GM23248 (cell line): ENCODE data around the gene TTLL4. TPM values are rescaled to one million over a fixed set of nuclear protein-coding genes. Genes with fewer than 3 reads are reported as not detected.

ENCODE experiments used
- DNase-seq: peaks from one replicate; pipeline ENCODE4 v3.0.0-alpha.2; 2015
- H2AFZ ChIP-seq: fragments of 200-600 bp; sonication (generic); 2 replicates; pipeline ENCODE4 v1.6.1; 2016; ENCODE audit warnings: antibody characterized with exemption
- H3F3A ChIP-seq: fragments of 200-600 bp; sonication (generic); 2 replicates; pipeline ENCODE4 v1.6.1; 2016; ENCODE audit warnings: mild to moderate bottlenecking, antibody characterized with exemption, mixed run types; ENCODE audit not compliant: insufficient read depth
- H3K27ac ChIP-seq: fragments of 200-600 bp; sonication (generic); 2 replicates; pipeline ENCODE4 v1.5.1; 2016; ENCODE audit warnings: mild to moderate bottlenecking
- H3K27me3 ChIP-seq: fragments of 200-600 bp; sonication (generic); replicated peaks from 2 replicates; pipeline ENCODE4 v1.6.1; 2016; ENCODE audit warnings: mild to moderate bottlenecking; ENCODE audit not compliant: insufficient read depth
- H3K36me3 ChIP-seq: fragments of 200-600 bp; sonication (generic); 2 replicates; pipeline ENCODE4 v1.6.1; 2016; ENCODE audit warnings: low read depth, mild to moderate bottlenecking
- H3K4me1 ChIP-seq: fragments of 200-600 bp; sonication (generic); 2 replicates; pipeline ENCODE4 v1.6.1; 2016; ENCODE audit warnings: mild to moderate bottlenecking; ENCODE audit not compliant: insufficient read depth
- H3K4me2 ChIP-seq: fragments of 200-600 bp; sonication (generic); one replicate; pipeline ENCODE4 v1.6.1; 2016; ENCODE audit warnings: mild to moderate bottlenecking; ENCODE audit not compliant: unreplicated experiment
- H3K4me3 ChIP-seq: fragments of 200-600 bp; sonication (generic); 2 replicates; pipeline ENCODE4 v1.5.1; 2016; ENCODE audit warnings: mild to moderate bottlenecking
- H3K79me2 ChIP-seq: fragments of 200-600 bp; sonication (generic); 2 replicates; pipeline ENCODE4 v1.6.1; 2016; ENCODE audit warnings: mild to moderate bottlenecking; ENCODE audit not compliant: insufficient read depth
- H3K9ac ChIP-seq: fragments of 200-600 bp; sonication (generic); 2 replicates; pipeline ENCODE4 v1.6.1; 2016; ENCODE audit warnings: mild to moderate bottlenecking
- H3K9me2 ChIP-seq: fragments of 200-600 bp; sonication (generic); 2 replicates; pipeline ENCODE4 v1.6.1; 2016; ENCODE audit warnings: mixed run types, mild to moderate bottlenecking, moderate library complexity; ENCODE audit not compliant: insufficient read depth
- H3K9me3 ChIP-seq: fragments of 200-600 bp; sonication (generic); one replicate; pipeline ENCODE4 v1.6.1; 2017; ENCODE audit warnings: low read depth
- H4K20me1 ChIP-seq: fragments of 200-600 bp; sonication (generic); 2 replicates; pipeline ENCODE4 v1.6.0; 2016; ENCODE audit not compliant: insufficient read depth
- EZH2 ChIP-seq: fragments of 200-600 bp; sonication (generic); IDR thresholded peaks from 2 replicates; pipeline ENCODE4 v1.6.1; 2018; ENCODE audit warnings: antibody characterized with exemption, mild to moderate bottlenecking; ENCODE audit not compliant: insufficient read depth, poor library complexity, severe bottlenecking
- EZH2phosphoT487 ChIP-seq: fragments of 200-600 bp; sonication (generic); IDR thresholded peaks from 2 replicates; pipeline ENCODE4 v1.6.1; 2018; ENCODE audit warnings: antibody characterized with exemption, moderate library complexity, mild to moderate bottlenecking, low read depth; ENCODE audit not compliant: insufficient read depth
- WGBS, 2 experiments: methylation state at CpG; one replicate each; pipeline ENCODE4 v1.1.6; 2015 to 2017; ENCODE audit warnings: low lambda C conversion rate in 2 of 2, low coverage in 1 of 2; ENCODE audit errors: missing lambda C conversion rate in 2 of 2; 5-methylcytosine and 5-hydroxymethylcytosine counted together
- in situ Hi-C: fragments of 300-500 bp; cut with MboI; formaldehyde crosslinking; loops from 2 replicates; pipeline ENCODE4 v1.15.0; 2020
- polyA plus RNA-seq: library from polyadenylated mRNA; unstranded; fragments of >200 nt; fragmentation: Nextera tagmentation; extraction: Ambion mirVana; gene quantifications from 2 replicates; pipeline ENCODE4 v1.2.1, GENCODE V29; 2016
- total RNA-seq: library from RNA; depleted of rRNA; stranded (reverse); fragments of >200 nt; shearing (Covaris generic); gene quantifications from 2 replicates; pipeline ENCODE4 v1.2.3, GENCODE V29; 2014

The TTLL4 gene
- total and polyA plus RNA-seq, 2 experiments from 2014 or later = 5.5 to 7.7 TPM

DNA sequence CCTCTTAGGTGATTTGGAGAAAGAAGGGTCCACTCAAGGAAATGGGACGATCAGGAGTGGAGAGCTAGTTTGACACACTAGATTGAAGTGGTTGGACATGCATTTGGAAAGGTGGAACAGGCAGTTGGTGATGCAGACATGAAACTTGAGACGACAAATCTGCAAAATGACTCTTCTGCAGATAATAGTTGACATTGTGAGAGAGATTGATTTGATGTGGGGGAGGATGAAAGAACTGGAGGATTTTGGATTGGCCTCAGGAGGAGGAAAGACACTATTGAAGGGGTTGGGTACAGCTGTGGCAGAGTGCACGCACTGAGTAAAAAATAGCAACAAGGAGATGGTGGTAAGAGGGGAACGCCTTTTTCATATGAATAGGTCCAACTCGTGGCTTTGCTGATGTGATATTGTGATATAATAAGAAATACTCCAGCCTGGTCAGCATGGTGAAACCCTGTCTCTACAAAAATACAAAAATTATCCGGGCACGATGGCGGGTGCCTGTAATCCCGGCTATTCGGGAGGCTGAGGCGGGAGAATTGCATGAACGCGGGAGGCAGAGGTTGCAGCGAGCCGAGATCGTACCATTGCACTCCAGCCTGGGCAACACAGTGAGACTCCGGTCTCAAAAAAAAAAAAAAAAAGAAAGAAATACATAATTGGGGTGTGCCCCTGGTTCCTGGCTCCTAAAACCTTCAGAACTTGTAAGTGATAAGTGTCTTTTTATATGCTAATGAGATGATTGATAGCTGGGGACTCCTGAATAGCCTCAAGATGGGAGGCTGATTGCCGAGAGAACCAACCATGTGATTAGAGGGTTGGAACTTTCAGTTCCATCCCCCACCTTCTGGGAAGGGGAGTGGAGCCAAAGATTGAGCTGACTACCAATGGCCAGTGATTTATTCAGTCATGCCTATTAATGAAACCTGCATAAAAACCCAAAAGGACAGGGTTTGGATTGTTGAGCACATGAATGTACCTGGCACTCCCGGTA is 9.7 kb downstream of the TTLL4 start:
- no peak for DNase-seq
- no peak overlapping the region for H3K9ac ChIP-seq
- 0 out of 2 replicates have a peak, but pooled peaks cover 11% of the 10 kb centered on the region for H3K4me1 ChIP-seq
- H3K27me3 ChIP-seq = no peaks in the 10 kb centered on the region
- no peak overlapping the region for H3K4me3 ChIP-seq
- no peak overlapping the region for H2AFZ ChIP-seq
- H3K9me3 ChIP-seq = no peaks in the 10 kb centered on the region
- H3K9me2 ChIP-seq = no peaks in the 10 kb centered on the region
- peaks cover 92% of the 10 kb centered on the region for H3K79me2 ChIP-seq
- 95 to 98% methylated on average over 19 of the region's 19 CpGs for WGBS, 2 experiments
- TF ChIP-seq EZH2phosphoT487 (no peak), EZH2 (no peak)
- H4K20me1 ChIP-seq = no peaks in the 10 kb centered on the region
- H3F3A ChIP-seq = peaks cover 5% of the 10 kb centered on the region; the same call in 1 of the 2 replicates
- no peaks in the 10 kb centered on the region for H3K36me3 ChIP-seq
- no peak overlapping the region for H3K4me2 ChIP-seq
- in situ Hi-C loops = loop anchor here (10.0 kb wide), 1 partner anchor 124 kb away; no protein-coding TSS in a partner anchor
- no peak overlapping the region for H3K27ac ChIP-seq

DNA sequence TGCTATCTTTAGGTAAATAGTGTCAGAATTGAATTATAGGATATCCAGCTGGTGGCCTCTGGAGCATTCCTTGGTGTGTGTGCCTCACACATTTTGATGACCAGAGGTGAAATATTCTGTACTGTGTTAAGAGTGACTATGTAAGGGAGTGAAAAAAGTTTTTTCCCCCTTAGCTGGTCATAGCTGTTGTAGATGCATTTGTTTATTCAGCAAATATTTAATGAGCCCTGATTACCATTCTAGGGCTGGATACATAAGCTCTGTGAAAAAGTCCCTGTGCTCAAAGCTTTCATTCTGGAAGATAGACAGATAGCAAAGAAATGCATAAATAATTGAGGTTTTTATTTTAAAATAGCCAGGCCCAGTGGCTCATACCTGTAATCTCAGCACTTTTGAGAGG is 10.9 kb downstream of the TTLL4 start:
- in situ Hi-C loops = loop anchor here (10.0 kb wide), 1 partner anchor 123 kb away; no protein-coding TSS in a partner anchor
- TF ChIP-seq EZH2phosphoT487 (no peak), EZH2 (no peak)
- no peak overlapping the region for H3K4me2 ChIP-seq

DNA sequence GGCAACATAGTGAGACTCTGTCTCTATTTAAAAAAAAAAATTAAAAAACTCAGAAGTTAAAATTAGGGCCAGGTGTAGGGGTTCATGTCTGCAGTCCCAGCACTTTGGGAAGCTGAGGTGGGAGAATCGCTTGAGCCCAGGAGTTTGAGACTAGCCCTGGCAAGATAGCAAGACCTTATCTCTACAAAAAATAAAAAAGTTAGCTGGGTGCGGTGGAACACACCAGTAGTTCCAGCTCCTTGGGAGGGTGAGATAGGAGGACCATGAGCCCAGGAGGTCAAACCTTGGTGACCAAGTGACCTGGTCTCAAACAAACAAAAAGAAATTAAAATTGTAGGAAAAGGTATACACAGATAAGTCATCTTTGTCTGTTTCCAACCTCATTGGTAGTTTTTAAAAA is 11.3 kb downstream of the TTLL4 start:
- no peaks in the 10 kb centered on the region for H3K9me2 ChIP-seq
- no peaks in the 10 kb centered on the region for H3K27me3 ChIP-seq
- 97 to 100% methylated on average over 2 of the region's 2 CpGs for WGBS, 2 experiments
- no peak for TF ChIP-seq EZH2
- TF ChIP-seq EZH2phosphoT487 = no peak
- H3K9ac ChIP-seq = no peak overlapping the region
- no peaks in the 10 kb centered on the region for H3K36me3 ChIP-seq
- peaks cover 5% of the 10 kb centered on the region; the same call in 1 of the 2 replicates for H3F3A ChIP-seq
- 0 out of 2 replicates have a peak, but pooled peaks cover 11% of the 10 kb centered on the region for H3K4me1 ChIP-seq
- H3K27ac ChIP-seq = no peak overlapping the region
- no peak overlapping the region for H3K4me3 ChIP-seq
- peaks cover 92% of the 10 kb centered on the region for H3K79me2 ChIP-seq
- DNase-seq = no peak
- in situ Hi-C loops = loop anchor here (10.0 kb wide), 1 partner anchor 123 kb away; no protein-coding TSS in a partner anchor
- no peaks in the 10 kb centered on the region for H4K20me1 ChIP-seq
- H3K4me2 ChIP-seq = no peak overlapping the region
- H3K9me3 ChIP-seq = no peaks in the 10 kb centered on the region
- no peak overlapping the region for H2AFZ ChIP-seq

More for the DNA sequence above, 10.9 kb downstream of the TTLL4 start:
- Histone ChIP-seq H3K9me3 (no peaks in the 10 kb centered on the region), H3K4me3 (no peak overlapping the region), H4K20me1 (no peaks in the 10 kb centered on the region), H3K27ac (no peak overlapping the region), H3K36me3 (no peaks in the 10 kb centered on the region), H3K27me3 (no peaks in the 10 kb centered on the region), H3K4me1 (0 out of 2 replicates have a peak, but pooled peaks cover 11% of the 10 kb centered on the region), H3K79me2 (peaks cover 92% of the 10 kb centered on the region), H3F3A (peaks cover 5% of the 10 kb centered on the region; the same call in 1 of the 2 replicates), H2AFZ (no peak overlapping the region), H3K9ac (no peak overlapping the region), H3K9me2 (no peaks in the 10 kb centered on the region)
- DNase-seq = no peak

DNA sequence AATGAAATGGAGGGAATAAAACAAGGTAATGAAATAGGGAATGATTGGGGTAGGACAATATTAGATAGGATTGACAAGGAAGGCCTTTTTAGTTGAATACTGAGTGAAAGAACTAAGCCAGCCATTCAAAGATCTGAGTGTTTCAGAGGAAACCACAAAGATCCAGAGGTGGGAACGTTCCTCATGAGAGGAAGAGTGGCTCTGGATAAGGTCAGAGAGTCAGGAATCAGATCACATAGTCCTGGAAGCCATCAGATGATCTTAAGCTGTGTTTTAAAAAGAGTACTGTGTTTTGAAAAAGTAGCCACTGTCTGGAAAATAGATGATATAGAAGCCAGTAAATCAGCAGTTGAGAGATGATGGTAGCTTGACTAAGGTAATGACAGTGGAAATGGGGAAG is 11.8 kb downstream of the TTLL4 start:
- Histone ChIP-seq H3K27me3 (no peaks in the 10 kb centered on the region), H3K4me3 (no peak overlapping the region), H3K36me3 (no peaks in the 10 kb centered on the region), H2AFZ (no peak overlapping the region), H3K9me2 (no peaks in the 10 kb centered on the region), H3K9ac (no peak overlapping the region), H3K4me2 (no peak overlapping the region), H3K27ac (no peak overlapping the region), H3K4me1 (0 out of 2 replicates have a peak, but pooled peaks cover 8% of the 10 kb centered on the region), H3F3A (peaks cover 5% of the 10 kb centered on the region; the same call in 1 of the 2 replicates), H3K79me2 (peaks cover 92% of the 10 kb centered on the region), H4K20me1 (no peaks in the 10 kb centered on the region), H3K9me3 (peaks cover 2% of the 10 kb centered on the region)
- in situ Hi-C loops = loop anchor here (10.0 kb wide), 1 partner anchor 122 kb away; no protein-coding TSS in a partner anchor
- 39 to 50% methylated on average over 1 of the region's 1 CpG for WGBS, 2 experiments
- DNase-seq = no peak
- no peak for TF ChIP-seq EZH2
- TF ChIP-seq EZH2phosphoT487 = no peak
